ENCODE measurements around the gene KANK3.
"Not testable (repeated sequence)": the region's sequence is repeated elsewhere in the genome, so short reads cannot be mapped to it uniquely, and the experiment has no call there.

KANK3 gene

GRCh38 chr19:8379156-8379891, 36.3 kb upstream of the KANK3 start:
- not testable (repeated sequence) for H3K9me3 ChIP-seq (ENCODE audit: insufficient read depth, low read depth, low read length); H3K9me2 ChIP-seq (replicated peaks; ENCODE audit: low read depth, low read length); H3F3A ChIP-seq (ENCODE audit: low read depth); H3K36me3 ChIP-seq (ENCODE audit: insufficient read depth, low read length); H3K4me2 ChIP-seq (ENCODE audit: low read depth, low read length, poor library complexity, severe bottlenecking); H2AFZ ChIP-seq (ENCODE audit: low read length); H4K20me1 ChIP-seq (ENCODE audit: insufficient read depth, low read length, poor library complexity, severe bottlenecking); H3K79me2 ChIP-seq (ENCODE audit: insufficient read depth, low read length); H3K9ac ChIP-seq (ENCODE audit: low read depth, low read length, poor library complexity, severe bottlenecking); H3K27me3 ChIP-seq (ENCODE audit: insufficient read depth, low read length, poor library complexity, severe bottlenecking); H3K4me1 ChIP-seq (ENCODE audit: insufficient read depth, low read length, poor library complexity, severe bottlenecking); H3K4me3 ChIP-seq (ENCODE audit: low read length, poor library complexity, severe bottlenecking)

GRCh38 chr19:8377598-8377997, 34.5 kb upstream of the KANK3 start:
- no peaks in the 10 kb centered on the region for H3K79me2 ChIP-seq (ENCODE audit: insufficient read depth, low read length)
- H3K9me3 ChIP-seq (ENCODE audit: insufficient read depth, low read depth, low read length) = no peaks in the 10 kb centered on the region
- H3K27me3 ChIP-seq (ENCODE audit: insufficient read depth, low read length, poor library complexity, severe bottlenecking) = no peaks in the 10 kb centered on the region
- no peaks in the 10 kb centered on the region for H3K9me2 ChIP-seq (replicated peaks; ENCODE audit: low read depth, low read length)
- no peaks in the 10 kb centered on the region for H3F3A ChIP-seq (ENCODE audit: low read depth)
- no peaks in the 10 kb centered on the region for H3K36me3 ChIP-seq (ENCODE audit: insufficient read depth, low read length)
- no peak overlapping the region for H3K9ac ChIP-seq (ENCODE audit: low read depth, low read length, poor library complexity, severe bottlenecking)
- no peak overlapping the region for H3K4me3 ChIP-seq (ENCODE audit: low read length, poor library complexity, severe bottlenecking)
- H4K20me1 ChIP-seq (ENCODE audit: insufficient read depth, low read length, poor library complexity, severe bottlenecking) = no peaks in the 10 kb centered on the region
- H3K4me2 ChIP-seq (ENCODE audit: low read depth, low read length, poor library complexity, severe bottlenecking) = no peak overlapping the region
- H2AFZ ChIP-seq (ENCODE audit: low read length) = no peak overlapping the region
- H3K4me1 ChIP-seq (ENCODE audit: insufficient read depth, low read length, poor library complexity, severe bottlenecking) = no peaks in the 10 kb centered on the region
- TF ChIP-seq CTCF (conservative IDR thresholded peaks at IDR 0.05; ENCODE audit: low read length) (no peak), EZH2phosphoT487 (IDR thresholded peaks at IDR 0.05; ENCODE audit: borderline replicate concordance) (no peak)

- H3K9ac ChIP-seq (ENCODE audit: low read depth, low read length, poor library complexity, severe bottlenecking); H3K4me1 ChIP-seq (ENCODE audit: insufficient read depth, low read length, poor library complexity, severe bottlenecking); H3K27me3 ChIP-seq (ENCODE audit: insufficient read depth, low read length, poor library complexity, severe bottlenecking); H3K9me2 ChIP-seq (replicated peaks; ENCODE audit: low read depth, low read length); H3F3A ChIP-seq (ENCODE audit: low read depth); H3K79me2 ChIP-seq (ENCODE audit: insufficient read depth, low read length); H2AFZ ChIP-seq (ENCODE audit: low read length); H3K4me3 ChIP-seq (ENCODE audit: low read length, poor library complexity, severe bottlenecking); H3K36me3 ChIP-seq (ENCODE audit: insufficient read depth, low read length); H3K9me3 ChIP-seq (ENCODE audit: insufficient read depth, low read depth, low read length); H4K20me1 ChIP-seq (ENCODE audit: insufficient read depth, low read length, poor library complexity, severe bottlenecking); H3K4me2 ChIP-seq (ENCODE audit: low read depth, low read length, poor library complexity, severe bottlenecking): not testable (repeated sequence)
Measured at GRCh38 chr19:8376373-8376974, 33.4 kb upstream of the KANK3 start.

GRCh38 chr19:8375766-8376165, 32.7 kb upstream of the KANK3 start:
- H2AFZ ChIP-seq (ENCODE audit: low read length); H3K79me2 ChIP-seq (ENCODE audit: insufficient read depth, low read length); H3K4me3 ChIP-seq (ENCODE audit: low read length, poor library complexity, severe bottlenecking); H3F3A ChIP-seq (ENCODE audit: low read depth); H3K36me3 ChIP-seq (ENCODE audit: insufficient read depth, low read length); H3K9ac ChIP-seq (ENCODE audit: low read depth, low read length, poor library complexity, severe bottlenecking); H3K27me3 ChIP-seq (ENCODE audit: insufficient read depth, low read length, poor library complexity, severe bottlenecking); H3K4me1 ChIP-seq (ENCODE audit: insufficient read depth, low read length, poor library complexity, severe bottlenecking); H3K9me2 ChIP-seq (replicated peaks; ENCODE audit: low read depth, low read length); H3K4me2 ChIP-seq (ENCODE audit: low read depth, low read length, poor library complexity, severe bottlenecking); H3K9me3 ChIP-seq (ENCODE audit: insufficient read depth, low read depth, low read length); H4K20me1 ChIP-seq (ENCODE audit: insufficient read depth, low read length, poor library complexity, severe bottlenecking): not testable (repeated sequence)

All from Loucy (cell line).